Renal cortical epithelial cell (primary cell): Measurements from ENCODE around the gene ZNF761. TPM values are rescaled to one million over a fixed set of nuclear protein-coding genes. Genes with fewer than 3 reads are reported as not detected.
"Not testable (repeated sequence)": the region's sequence is repeated elsewhere in the genome, so short reads cannot be mapped to it uniquely, and the experiment has no call there.

Source experiments
- DNase-seq: peaks from one replicate; pipeline ENCODE4 v3.0.0-alpha.2; 2011; ENCODE audit warnings: low read depth
- total RNA-seq: library from RNA; depleted of rRNA; stranded (reverse); fragments of >200 nt; gene quantifications from 2 replicates; pipeline ENCODE4 v1.2.3, GENCODE V29; 2014

Gene ZNF761
- total RNA-seq: 13.0 and 25.5 TPM in 2 replicates

DNA sequence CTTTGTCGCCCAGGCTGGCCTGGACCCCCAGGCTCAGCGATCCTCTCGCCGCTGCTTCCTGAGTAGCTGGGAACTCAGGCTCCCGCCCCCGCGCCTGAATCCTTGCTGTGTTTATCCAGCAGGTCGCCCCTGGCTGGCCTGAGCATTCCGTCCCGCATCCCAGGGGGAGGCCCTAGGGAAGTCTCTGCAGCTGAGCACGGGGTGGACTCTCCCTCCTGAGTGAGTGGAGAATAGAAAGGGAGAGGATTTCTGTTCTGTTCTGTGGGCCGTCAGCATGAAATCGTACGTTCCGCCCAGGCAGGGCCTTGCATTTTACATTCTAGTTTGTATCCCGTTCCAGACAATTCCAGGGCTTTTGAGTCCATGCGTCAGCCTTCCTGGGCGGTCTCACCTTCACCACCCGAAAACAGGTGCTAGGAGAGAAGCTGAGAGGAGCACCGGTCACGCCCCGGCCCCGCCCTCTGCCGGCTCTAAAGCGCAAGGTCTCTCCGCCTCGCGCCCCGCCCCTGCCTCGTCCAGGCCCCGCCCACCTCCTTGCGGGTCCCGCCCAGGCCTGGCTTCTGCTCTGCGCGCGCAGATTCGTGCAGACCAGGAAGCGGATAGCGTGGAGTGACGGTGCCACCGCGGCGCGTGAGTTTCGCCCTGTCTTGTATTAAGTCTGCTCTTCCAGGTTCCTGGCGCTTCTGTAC is at the start of gene ZNF761:
TSS of gene ZNF761 (plus strand) at position 586 of the 689 bp plus-strand sequence. CDS start 15,285 bp downstream, outside the sequence.
- peak; percentile 79 for DNase-seq

- DNase-seq: no peak
Observed at GRCh38 chr19:53388168-53388567, 43.6 kb upstream of the ZNF761 start.

GRCh38 chr19:53388904-53389303 is 42.9 kb upstream of the ZNF761 start:
- no peak for DNase-seq

DNA sequence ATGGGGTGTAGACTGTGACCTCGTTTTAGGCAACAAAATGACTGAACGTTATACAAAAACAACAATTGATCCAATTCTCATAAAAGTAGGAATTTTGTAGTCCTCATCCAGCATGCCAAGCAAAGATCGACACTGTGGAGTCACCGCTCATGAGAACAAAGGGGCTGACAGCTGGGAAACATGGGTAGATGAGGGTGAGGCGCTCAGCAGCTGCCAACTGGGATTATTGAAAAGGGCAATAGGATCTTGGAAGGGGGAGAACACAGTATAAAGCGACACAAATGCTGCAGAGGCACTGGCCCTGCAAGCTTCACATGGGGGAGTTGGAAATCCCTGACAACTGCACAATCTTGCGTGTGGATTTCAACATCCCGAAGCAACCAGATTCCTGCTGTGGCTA is 42.2 kb upstream of the ZNF761 start:
- no peak for DNase-seq

GRCh38 chr19:53389978-53390377 is 41.8 kb upstream of the ZNF761 start:
- no peak for DNase-seq

- no peak for DNase-seq
Observed at GRCh38 chr19:53394522-53394973, 37.2 kb upstream of the ZNF761 start.

DNA sequence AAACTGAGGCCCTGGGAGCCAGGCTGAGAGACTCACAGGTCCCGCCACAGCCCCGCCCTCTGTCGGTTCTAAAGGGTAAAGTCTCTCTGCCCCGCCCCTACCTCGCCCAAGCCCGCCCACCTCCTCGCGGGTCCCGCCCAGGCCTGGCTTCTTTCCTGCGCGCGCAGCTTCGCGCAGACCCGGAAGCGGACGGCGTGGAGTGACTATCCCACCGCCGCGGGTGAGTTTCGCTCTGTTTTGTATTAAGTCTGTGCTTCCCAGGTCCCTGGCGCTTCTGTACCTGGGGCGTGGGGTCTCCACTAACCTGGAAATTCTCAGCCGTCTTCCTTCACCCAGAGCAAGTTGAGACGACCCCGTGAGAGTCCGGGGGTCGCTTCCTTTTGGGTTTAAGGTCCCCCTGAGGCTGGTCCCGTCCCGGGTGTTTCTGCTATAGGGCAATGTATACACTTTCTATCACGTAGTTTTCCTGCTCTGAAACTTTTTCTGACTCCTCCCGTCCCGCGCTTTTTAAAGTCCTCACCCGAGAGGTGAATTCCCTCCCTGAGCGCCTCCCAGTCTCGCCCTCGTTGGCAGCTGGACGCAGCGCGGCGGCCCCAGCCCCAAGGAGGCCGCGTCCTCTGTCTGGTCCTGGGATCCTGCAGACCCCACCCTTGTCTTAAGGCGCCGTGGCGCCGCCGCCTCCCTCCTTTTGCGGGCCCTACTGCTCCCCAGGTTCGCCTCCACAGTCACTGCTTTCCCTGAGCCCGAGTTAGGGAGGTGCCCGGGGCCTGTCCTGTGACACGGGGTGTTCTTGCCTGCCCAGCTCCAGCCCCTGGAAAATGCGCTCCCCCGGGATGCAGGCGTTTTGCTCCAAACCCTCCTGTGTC is 36.6 kb upstream of the ZNF761 start, which contains the start of gene ZNF765:
TSS of gene ZNF765 (plus strand) at position 176 of the 866 bp plus-strand sequence. CDS start 2,867 bp downstream, outside the sequence.
- DNase-seq: peak; percentile 62

- DNase-seq: not testable (repeated sequence)
Observed at GRCh38 chr19:53395840-53396524, 35.8 kb upstream of the ZNF761 start.

- DNase-seq: no peak
Observed at GRCh38 chr19:53396525-53396868, 35.3 kb upstream of the ZNF761 start.

DNA sequence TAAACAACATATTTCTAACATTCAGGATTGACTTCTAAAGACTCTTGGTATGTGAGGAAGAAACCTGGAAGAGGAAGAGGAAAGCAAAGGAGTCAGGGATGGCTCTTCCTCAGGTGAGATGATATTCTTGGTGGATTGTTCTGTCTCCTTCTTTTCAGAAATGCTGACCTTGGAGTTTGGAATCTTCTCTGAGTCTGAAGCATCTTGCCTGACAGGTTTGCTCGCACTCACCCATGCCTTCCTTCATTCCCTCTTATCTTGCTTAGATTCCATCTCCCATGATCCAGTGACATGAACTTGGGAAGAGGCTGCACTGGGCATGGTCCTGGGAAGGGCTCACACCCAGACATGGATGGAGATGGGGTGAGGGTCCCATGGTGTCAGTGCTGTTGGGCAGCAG is 33.9 kb upstream of the ZNF761 start:
- DNase-seq: not testable (repeated sequence)

DNA sequence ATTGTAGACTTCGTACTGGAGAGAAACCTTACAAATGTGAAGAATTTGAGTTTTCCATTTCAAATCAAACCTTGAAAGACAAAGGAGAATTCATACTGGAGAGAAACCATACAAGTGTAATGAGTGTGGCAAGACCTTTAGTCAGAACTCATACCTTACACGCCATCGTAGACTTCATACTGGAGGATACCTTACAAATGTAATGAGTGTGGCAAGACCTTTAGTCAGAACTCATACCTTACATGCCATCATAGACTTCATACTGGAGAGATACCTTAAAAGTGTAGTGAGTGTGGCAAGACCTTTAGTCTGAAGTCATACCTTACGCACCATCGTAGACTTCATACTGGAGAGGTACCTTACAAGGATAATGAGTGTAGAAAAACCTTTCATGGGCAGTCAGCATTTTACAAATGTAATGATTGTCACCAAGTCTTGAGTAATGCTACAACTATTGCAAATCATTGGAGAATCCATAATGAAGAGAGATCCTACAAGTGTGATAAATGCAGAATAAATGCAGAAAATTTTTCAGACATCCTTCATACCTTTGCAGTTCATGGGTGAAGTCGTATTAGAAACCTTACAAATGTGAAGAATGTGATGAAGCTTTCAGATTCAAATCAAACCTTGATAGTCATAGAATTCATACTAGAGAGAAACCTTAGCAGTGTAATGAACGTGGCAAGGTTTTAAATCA is 22.1 kb upstream of the ZNF761 start:
- no peak for DNase-seq

GRCh38 chr19:53420520-53421315 is 11.1 kb upstream of the ZNF761 start:
- DNase-seq: peak; percentile 15

- no peak for DNase-seq
Observed at GRCh38 chr19:53422551-53422950, 9.2 kb upstream of the ZNF761 start.

GRCh38 chr19:53423074-53423473 is 8.7 kb upstream of the ZNF761 start:
- DNase-seq: not testable (repeated sequence)

- DNase-seq: not testable (repeated sequence)
Observed at GRCh38 chr19:53423680-53424079, 8.1 kb upstream of the ZNF761 start.

- peak; percentile 36 for DNase-seq
Observed at GRCh38 chr19:53424968-53425597, 6.7 kb upstream of the ZNF761 start.

- DNase-seq: peak; percentile 1
Observed at GRCh38 chr19:53432088-53432661, 391 bp downstream of the ZNF761 start.

GRCh38 chr19:53443809-53444208 is 12.0 kb downstream of the ZNF761 start:
- DNase-seq: not testable (repeated sequence)

DNA sequence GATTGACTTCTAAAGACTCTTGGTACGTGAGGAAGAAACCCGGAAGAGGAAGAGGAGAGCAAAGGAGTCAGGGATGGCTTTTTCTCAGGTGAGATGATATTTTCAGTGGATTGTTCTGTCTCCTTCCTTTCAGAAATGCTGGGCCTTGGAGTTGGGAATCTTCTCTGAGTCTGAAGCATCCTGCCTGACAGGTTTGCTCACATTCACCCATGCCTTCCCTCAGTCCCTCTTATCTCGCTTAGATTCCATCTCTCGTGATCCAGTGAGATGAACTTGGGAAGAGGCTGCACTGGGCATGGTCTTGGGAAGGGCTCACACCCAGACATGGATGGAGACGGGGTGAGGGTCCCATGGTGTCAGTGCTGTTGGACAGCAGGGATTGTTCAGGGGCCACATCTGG is 15.4 kb downstream of the ZNF761 start:
- DNase-seq: not testable (repeated sequence)

DNA sequence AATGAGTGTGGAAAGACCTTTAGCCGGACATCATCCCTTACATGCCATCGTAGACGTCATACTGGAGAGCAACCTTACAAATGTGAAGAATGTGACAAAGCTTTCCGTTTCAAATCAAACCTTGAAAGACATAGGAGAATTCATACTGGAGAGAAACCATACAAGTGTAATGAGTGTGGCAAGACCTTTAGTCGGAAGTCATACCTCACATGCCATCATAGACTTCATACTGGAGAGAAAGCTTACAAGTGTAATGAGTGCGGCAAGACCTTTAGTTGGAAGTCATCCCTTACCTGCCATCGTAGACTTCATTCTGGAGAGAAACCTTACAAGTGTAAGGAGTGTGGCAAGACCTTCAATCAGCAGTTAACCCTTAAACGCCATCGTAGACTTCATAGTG is 24.0 kb downstream of the ZNF761 start:
- no peak for DNase-seq
